Effector CD4-positive, alpha-beta T cell (primary cell): Measurements from ENCODE around the gene NDRG4.
A peak's percentile ranks its signal among the peaks of the same experiment; 100 is the strongest.

ENCODE experiments used
- DNase-seq: peaks from one replicate; pipeline ENCODE4 v3.0.0-alpha.2; 2020
- total RNA-seq: gene quantifications from one replicate; lab custom pipeline; 2026; lab: John Stamatoyannopoulos, UW

The NDRG4 gene, protein sequence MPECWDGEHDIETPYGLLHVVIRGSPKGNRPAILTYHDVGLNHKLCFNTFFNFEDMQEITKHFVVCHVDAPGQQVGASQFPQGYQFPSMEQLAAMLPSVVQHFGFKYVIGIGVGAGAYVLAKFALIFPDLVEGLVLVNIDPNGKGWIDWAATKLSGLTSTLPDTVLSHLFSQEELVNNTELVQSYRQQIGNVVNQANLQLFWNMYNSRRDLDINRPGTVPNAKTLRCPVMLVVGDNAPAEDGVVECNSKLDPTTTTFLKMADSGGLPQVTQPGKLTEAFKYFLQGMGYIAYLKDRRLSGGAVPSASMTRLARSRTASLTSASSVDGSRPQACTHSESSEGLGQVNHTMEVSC
- 1.1 reads per million for total RNA-seq

- peak; percentile 30 for DNase-seq
These were observed at the start of gene NDRG4 for GRCh38 chr16:58499615-58500351. NDRG4 (plus strand) TSS chr16:58500143; CDS start chr16:58500249, 106 bp downstream.

GRCh38 chr16:58450590-58450989 lies 49.4 kb upstream of the NDRG4 start:
- DNase-seq: no peak

DNA sequence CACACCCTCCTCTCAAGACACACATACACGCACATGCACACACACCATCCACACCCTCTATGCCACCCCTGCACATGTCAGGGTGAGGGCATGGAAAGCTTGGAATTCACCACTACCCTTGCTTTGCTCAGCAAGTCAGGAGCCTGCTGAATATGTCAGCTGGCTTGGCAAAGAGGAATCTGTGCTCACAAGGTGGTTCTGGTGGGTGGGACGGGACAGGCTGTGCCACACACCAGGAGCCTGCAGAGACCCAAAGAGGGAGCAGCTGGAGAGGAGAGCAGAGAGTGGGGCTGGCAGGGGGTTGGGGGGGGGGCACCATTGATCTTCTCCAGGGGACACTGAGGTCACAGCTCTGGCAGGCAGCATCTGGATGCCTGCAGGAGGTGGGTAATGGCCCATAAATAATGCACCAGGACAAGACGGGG lies 48.7 kb upstream of the NDRG4 start:
- no peak for DNase-seq

DNA sequence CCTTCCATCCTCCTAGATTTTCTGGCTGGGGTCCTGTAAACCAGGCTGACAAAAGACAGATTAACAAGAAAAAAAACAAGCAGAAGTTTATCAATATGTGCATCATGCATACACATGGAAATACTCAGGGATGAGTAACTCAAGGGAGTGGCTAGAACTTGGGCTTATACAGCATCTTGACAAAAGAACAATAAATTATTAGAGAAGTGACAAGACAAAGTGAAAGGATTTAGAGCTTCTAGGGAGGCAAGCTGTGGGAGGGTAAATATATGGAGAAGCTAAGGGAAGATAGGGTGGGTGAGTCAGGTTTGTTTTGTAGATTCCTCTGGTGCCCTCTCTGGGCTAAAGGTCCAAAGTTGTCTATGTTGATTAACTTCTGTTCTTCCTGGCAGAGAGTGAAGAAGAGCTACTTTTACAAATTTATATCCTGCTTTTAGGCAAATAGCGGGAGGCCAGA lies 48.0 kb upstream of the NDRG4 start:
- DNase-seq: no peak

DNA sequence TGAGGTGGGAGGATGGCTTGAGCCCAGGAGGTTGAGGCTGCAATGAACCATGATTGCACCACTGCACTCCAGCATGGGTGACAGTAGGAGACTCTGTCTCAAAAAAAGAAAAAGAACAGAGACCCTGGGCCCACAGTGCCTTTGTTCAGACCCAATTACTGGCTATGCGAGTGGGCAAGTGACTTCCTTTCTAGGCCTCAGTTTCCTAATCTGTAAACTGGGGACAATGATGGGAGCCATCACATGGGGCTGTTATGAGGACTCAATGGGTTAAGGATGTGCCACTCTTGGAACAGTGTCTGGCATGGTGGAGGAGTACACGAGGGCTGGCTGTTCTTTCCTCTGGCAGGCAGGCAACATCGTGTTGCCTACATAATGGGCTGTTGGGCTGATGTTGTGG lies 47.3 kb upstream of the NDRG4 start:
- DNase-seq: no peak

DNA sequence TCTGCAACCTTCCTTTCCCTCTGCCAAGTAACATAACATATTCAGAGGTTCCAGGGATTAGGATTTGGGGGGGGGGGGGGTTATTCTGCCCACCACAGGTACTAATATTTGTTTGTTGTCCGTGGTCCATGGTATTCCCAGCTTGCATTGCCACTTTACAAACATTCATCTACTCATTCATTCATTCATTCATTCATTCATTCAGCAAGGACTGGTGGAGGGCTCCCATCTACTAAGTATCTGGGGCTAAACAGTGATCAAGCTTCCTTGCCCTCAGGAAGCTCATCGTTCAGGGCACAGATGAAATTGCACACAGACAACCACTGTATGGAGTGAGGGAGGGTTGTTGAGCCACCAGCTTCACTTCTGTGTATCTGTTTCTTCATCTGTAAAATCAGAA lies 45.8 kb upstream of the NDRG4 start:
- no peak for DNase-seq

- DNase-seq: no peak
These were observed 45.1 kb upstream of the NDRG4 start for GRCh38 chr16:58454856-58455255.

DNA sequence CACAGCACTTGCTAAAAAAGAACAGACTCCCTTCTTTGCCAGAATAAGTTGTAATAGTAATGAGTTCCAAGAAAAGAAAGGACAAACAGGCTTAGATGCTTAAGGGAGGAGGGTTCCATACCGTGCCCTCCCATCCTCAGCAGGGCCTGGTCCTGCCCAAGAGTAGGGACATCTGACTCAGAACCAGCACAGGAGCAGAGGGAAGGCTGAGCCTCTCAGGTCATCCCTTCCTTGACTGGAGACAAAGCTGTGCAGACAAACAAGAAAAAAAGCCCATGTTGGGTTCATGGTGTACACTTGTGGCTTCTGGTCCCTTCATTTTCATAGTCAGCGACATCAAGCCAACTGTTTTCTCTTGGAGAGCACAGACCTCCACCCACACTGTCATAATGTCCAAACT lies 44.2 kb upstream of the NDRG4 start:
- no peak for DNase-seq

DNA sequence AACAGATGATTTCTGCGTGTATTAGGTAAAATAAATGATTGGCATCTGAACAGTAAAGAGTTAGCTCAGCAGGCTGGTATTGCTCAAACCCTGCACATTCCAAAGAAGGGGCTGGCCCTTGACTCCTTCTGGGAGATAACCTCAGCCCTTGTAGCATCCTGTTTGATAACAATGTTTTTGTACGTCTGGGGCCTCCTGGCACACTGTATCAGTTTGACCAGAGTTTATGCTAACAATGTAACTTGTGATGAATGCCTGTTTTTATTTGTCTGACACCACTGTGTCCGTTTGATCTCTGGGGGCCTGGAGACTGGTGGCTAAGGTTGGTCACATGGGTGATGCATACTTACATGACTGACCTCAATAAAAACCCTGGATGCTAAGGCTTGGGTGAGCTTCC lies 43.8 kb upstream of the NDRG4 start:
- no peak for DNase-seq

GRCh38 chr16:58458606-58459343 lies 41.2 kb upstream of the NDRG4 start:
- no peak for DNase-seq

DNA sequence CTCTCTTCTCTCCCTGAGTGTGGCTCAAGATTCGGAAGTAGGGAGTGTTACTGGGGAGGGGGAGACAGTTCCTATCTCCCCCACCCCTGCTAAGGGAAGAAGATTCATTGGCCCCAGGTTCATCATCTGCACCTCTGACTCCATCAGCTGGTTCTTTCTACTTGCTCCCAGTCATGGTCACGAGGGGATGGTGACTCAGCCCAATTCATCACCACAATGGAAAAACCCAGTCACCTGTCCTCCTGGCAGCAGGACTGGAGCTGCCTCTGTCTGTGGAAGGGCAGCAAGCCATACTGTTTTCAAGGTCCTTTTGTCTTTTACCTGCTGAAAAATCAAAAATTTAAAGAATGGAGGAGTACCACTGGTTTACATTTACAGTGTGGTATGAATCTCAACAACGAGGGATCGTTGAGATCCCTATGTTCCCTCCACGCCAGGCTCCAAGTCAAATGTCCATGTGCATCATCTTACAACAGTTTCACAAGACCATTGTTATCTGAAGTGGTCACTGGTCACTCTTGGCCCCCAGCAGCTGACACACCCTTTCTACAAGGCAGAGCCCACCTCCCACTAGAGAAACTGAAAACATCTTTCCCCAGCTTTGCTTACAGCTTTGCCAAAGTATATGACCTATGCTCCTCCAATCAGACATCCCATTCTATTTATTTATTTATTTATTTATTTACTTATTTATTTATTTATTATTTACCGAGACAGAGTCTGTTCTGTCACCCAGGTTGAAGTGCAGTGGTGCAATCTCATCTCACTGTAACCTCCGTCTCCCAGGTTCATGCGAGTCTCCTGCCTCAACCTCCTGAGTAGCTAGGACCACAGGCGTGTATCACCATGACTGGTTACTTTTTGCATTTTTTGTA lies 40.4 kb upstream of the NDRG4 start:
- no peak for DNase-seq

- no peak for DNase-seq
These were observed 39.7 kb upstream of the NDRG4 start for GRCh38 chr16:58460219-58460610.

- DNase-seq: no peak
These were observed 38.9 kb upstream of the NDRG4 start for GRCh38 chr16:58461056-58461455.

DNA sequence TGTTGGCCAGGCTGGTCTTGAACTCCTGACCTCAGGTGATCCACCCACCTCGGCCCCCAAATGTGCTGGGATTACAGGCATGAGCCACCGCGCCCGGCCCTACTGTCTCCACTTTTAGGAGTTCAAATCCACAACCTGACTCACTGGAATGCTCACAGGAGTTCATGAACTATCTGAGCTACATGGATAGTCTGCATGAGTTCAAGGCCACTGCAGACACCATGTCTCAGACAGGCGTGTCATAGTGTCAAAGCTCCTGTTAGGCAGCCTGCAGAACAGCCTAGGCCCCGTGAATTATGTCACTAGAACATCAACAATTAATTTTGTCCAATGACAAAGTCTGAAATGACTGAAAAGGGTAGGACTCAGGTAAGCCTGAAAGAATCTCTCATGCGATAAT lies 38.3 kb upstream of the NDRG4 start:
- DNase-seq: no peak

GRCh38 chr16:58462089-58462488 lies 37.9 kb upstream of the NDRG4 start:
- no peak for DNase-seq

GRCh38 chr16:58462499-58462996 lies 37.4 kb upstream of the NDRG4 start:
- no peak for DNase-seq

GRCh38 chr16:58462997-58463941 lies 36.7 kb upstream of the NDRG4 start:
- no peak for DNase-seq

GRCh38 chr16:58464047-58464915 lies 35.7 kb upstream of the NDRG4 start:
- DNase-seq: no peak

- no peak for DNase-seq
These were observed 34.8 kb upstream of the NDRG4 start for GRCh38 chr16:58464916-58465731.
